Measurements from ENCODE around the gene CYP2E1. TPM values are rescaled to one million over a fixed set of nuclear protein-coding genes. Genes with fewer than 3 reads are reported as not detected.

Gene CYP2E1
- 0.93 TPM for polyA plus RNA-seq (2012; ENCODE audit: insufficient read depth, insufficient read length, low read depth)

DNA sequence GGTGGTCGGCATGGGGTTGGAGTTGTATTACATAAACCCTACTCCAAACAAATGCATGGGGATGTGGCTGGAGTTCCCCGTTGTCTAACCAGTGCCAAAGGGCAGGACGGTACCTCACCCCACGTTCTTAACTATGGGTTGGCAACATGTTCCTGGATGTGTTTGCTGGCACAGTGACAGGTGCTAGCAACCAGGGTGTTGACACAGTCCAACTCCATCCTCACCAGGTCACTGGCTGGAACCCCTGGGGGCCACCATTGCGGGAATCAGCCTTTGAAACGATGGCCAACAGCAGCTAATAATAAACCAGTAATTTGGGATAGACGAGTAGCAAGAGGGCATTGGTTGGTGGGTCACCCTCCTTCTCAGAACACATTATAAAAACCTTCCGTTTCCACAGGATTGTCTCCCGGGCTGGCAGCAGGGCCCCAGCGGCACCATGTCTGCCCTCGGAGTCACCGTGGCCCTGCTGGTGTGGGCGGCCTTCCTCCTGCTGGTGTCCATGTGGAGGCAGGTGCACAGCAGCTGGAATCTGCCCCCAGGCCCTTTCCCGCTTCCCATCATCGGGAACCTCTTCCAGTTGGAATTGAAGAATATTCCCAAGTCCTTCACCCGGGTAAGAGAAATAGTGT, at the start of gene CYP2E1:
Gene CYP2E1, plus strand, starts transcription at position 407 of the 632 bp plus-strand sequence. Its CDS starts 33 bp downstream, at position 440.
- DNase-seq, result no peak
- TF ChIP-seq, protein P1, sequence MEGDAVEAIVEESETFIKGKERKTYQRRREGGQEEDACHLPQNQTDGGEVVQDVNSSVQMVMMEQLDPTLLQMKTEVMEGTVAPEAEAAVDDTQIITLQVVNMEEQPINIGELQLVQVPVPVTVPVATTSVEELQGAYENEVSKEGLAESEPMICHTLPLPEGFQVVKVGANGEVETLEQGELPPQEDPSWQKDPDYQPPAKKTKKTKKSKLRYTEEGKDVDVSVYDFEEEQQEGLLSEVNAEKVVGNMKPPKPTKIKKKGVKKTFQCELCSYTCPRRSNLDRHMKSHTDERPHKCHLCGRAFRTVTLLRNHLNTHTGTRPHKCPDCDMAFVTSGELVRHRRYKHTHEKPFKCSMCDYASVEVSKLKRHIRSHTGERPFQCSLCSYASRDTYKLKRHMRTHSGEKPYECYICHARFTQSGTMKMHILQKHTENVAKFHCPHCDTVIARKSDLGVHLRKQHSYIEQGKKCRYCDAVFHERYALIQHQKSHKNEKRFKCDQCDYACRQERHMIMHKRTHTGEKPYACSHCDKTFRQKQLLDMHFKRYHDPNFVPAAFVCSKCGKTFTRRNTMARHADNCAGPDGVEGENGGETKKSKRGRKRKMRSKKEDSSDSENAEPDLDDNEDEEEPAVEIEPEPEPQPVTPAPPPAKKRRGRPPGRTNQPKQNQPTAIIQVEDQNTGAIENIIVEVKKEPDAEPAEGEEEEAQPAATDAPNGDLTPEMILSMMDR (IDR thresholded peaks at IDR 0.05; ENCODE audit: low read depth, low read length), result no peak
- Histone ChIP-seq H3K4me1 (no peaks in the 10 kb centered on the region), H3K9me3 (no peaks in the 10 kb centered on the region), H3K36me3 (no peaks in the 10 kb centered on the region), H3K4me3 (ENCODE audit: low read depth, low read length) (no peak within 1 kb of the TSS), H3K27me3 (peaks cover 53% of the 10 kb centered on the region)

DNA sequence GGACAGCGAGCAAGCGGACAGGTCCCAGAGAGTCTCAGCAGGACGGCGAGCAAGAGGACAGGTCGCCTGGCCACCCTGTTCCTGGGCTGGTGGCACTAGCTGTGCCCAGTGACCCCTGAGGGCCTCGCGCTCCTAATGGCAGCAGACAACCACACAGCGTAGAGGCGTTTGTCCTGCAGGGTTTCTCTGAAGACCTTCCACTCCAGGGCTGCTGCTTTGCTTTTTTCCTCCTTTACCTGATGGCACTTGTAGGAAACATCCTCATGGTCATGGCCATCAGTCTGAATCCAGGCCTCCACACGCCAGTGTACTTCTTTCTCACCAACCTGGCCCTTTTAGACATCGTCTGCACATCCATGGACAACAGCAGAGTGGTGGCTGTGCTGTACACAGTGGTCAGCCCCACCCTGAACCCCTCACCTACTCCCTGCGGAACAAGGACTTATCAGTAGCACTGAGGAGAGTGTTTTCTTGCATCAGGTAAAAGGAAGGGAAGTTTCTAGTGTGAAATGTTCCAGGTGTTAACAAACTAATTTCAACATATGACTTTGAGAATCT, 46.0 kb upstream of the CYP2E1 start:
- H3K4me1 ChIP-seq, result no peaks in the 10 kb centered on the region
- H3K27me3 ChIP-seq, result peaks cover 8% of the 10 kb centered on the region
- no peaks in the 10 kb centered on the region for H3K36me3 ChIP-seq
- H3K9me3 ChIP-seq, result no peaks in the 10 kb centered on the region
- TF ChIP-seq, protein P1 (IDR thresholded peaks at IDR 0.05; ENCODE audit: low read depth, low read length), result no peak
- no peak overlapping the region for H3K4me3 ChIP-seq (ENCODE audit: low read depth, low read length)
- DNase-seq, result no peak

DNA sequence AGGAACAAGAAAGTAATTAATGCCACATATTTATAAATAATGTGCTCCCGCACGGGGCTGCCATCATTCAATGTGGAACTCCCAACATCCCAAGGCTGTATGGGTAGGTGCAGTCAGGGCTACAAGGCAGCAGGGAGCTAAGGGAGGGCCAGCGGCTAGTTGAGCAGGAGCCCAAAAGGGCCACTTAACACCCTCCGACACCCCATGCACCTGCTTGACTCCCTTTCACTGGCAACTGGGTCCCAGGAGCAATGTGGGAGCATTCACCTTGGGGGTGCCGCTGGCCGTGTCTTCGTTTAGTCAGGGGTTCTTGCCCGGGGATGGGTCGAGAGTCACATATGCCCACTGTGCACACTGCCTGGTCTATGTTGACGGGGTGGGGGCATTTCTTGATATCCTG, 45.5 kb upstream of the CYP2E1 start:
- no peak for DNase-seq
- TF ChIP-seq, protein P1 (IDR thresholded peaks at IDR 0.05; ENCODE audit: low read depth, low read length), result no peak

DNA sequence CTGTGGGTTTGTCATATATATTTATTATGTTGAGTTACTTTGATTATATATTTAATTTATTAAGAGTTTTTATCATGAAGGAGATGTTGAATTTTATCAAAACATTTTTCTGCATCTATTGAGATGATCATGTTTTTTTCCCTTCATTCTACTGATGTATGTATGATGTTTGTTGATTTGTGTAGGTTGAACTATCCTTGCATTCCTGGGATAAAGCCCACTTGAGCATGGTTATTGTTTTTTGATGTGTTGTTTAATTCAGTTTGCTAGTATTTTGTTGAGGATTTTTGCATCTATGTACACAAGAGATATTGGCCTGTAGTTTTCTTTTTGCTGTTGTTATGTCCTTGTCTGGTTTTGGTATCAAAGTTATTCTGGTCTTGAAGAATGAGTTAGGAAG, 42.3 kb upstream of the CYP2E1 start:
- H3K36me3 ChIP-seq, result no peaks in the 10 kb centered on the region

More for the DNA sequence above, 45.5 kb upstream of the CYP2E1 start:
- H3K4me1 ChIP-seq, result no peaks in the 10 kb centered on the region
- H3K4me3 ChIP-seq (ENCODE audit: low read depth, low read length), result no peak overlapping the region
- no peaks in the 10 kb centered on the region for H3K36me3 ChIP-seq
- peaks cover 8% of the 10 kb centered on the region for H3K27me3 ChIP-seq
- no peaks in the 10 kb centered on the region for H3K9me3 ChIP-seq

DNA sequence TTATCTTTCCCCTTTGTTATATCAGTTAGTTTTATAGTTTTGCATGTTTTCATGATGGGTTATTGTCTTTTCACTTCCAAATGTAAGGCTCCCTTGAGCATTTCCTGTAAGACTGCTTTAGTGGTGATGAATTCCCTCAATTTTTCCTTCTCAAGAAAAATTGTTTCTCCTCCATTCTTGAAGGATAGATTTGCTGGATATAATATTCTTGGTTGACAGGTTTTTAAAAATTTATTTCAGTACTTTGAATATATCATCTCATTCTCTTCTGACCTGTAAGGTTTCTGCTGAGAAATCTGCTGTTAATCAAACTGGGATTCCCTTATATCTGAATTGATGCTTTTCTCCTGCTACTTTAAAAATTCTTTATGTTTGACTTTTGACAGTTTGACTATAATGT, 40.1 kb upstream of the CYP2E1 start:
- Histone ChIP-seq H3K4me1 (no peaks in the 10 kb centered on the region), H3K4me3 (ENCODE audit: low read depth, low read length) (no peak overlapping the region), H3K27me3 (no peaks in the 10 kb centered on the region), H3K36me3 (no peaks in the 10 kb centered on the region), H3K9me3 (no peaks in the 10 kb centered on the region)
- DNase-seq, result no peak
- TF ChIP-seq, protein P1 (IDR thresholded peaks at IDR 0.05; ENCODE audit: low read depth, low read length), result no peak

More for the DNA sequence above, 42.3 kb upstream of the CYP2E1 start:
- Histone ChIP-seq H3K4me3 (ENCODE audit: low read depth, low read length) (no peak overlapping the region), H3K4me1 (no peaks in the 10 kb centered on the region), H3K9me3 (no peaks in the 10 kb centered on the region), H3K27me3 (peaks cover 8% of the 10 kb centered on the region)
- DNase-seq, result no peak
- TF ChIP-seq, protein P1 (IDR thresholded peaks at IDR 0.05; ENCODE audit: low read depth, low read length), result no peak

DNA sequence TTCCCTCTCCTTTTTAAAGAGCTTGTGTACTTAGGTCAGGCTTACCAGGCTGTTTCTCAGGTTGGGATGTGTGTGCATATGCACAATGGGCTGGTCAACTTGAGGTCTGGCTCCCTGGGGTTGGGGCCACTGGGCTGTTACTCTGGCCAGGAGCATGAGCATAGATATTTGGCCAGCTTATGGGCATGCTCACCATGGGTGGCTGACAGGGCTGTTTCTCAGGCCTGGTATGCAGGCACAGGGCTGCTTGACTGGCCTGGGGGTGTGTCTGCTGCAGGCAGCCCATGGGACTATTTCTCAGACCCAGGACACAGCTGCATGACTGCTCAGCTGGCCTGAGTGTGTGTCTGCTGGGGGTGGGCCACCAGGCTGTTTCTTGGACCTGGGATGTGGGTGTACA, 38.8 kb upstream of the CYP2E1 start:
- TF ChIP-seq, protein P1 (IDR thresholded peaks at IDR 0.05; ENCODE audit: low read depth, low read length), result no peak
- no peaks in the 10 kb centered on the region for H3K4me1 ChIP-seq
- DNase-seq, result no peak
- no peak overlapping the region for H3K4me3 ChIP-seq (ENCODE audit: low read depth, low read length)
- no peaks in the 10 kb centered on the region for H3K9me3 ChIP-seq
- no peaks in the 10 kb centered on the region for H3K36me3 ChIP-seq
- H3K27me3 ChIP-seq, result no peaks in the 10 kb centered on the region
